ENCODE measurements around the gene NAV2.

DNA sequence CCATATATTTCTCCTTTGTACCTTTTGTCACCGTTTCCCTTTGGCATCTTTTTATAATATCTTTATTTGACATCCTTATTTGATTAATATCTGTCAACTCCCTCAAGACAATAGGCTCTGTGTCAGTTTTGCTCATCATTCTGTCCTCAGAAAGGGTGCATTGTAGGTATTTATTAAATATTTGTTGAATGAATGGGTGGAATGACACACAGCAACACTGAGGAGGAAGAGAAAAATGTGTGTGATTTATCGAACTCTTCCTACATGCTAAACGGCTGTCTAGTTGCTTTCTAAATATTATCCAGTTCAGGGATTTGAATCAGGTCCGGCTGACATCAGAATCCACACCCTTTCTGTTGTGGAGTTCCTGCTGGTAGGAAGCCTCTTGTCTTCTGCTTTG, 98.2 kb downstream of the NAV2 start:
- TF ChIP-seq, protein P1, sequence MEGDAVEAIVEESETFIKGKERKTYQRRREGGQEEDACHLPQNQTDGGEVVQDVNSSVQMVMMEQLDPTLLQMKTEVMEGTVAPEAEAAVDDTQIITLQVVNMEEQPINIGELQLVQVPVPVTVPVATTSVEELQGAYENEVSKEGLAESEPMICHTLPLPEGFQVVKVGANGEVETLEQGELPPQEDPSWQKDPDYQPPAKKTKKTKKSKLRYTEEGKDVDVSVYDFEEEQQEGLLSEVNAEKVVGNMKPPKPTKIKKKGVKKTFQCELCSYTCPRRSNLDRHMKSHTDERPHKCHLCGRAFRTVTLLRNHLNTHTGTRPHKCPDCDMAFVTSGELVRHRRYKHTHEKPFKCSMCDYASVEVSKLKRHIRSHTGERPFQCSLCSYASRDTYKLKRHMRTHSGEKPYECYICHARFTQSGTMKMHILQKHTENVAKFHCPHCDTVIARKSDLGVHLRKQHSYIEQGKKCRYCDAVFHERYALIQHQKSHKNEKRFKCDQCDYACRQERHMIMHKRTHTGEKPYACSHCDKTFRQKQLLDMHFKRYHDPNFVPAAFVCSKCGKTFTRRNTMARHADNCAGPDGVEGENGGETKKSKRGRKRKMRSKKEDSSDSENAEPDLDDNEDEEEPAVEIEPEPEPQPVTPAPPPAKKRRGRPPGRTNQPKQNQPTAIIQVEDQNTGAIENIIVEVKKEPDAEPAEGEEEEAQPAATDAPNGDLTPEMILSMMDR (IDR thresholded peaks at IDR 0.05), result no peak
- TF ChIP-seq POLR2A (IDR thresholded peaks at IDR 0.05), result no peak

Data from transverse colon (tissue), 3 donors.